GM12875 (cell line): Measurements from ENCODE around the gene CCDC120.

Experiments
- H3K4me3 ChIP-seq: one replicate; pipeline ENCODE4 v1.5.1; 2011; ENCODE audit warnings: low read depth, low read length, control low read depth
- CTCF ChIP-seq: IDR thresholded peaks from 2 replicates; pipeline ENCODE4 v1.5.1; 2011; ENCODE audit warnings: low read depth, mild to moderate bottlenecking, control low read depth, inconsistent platforms, low read length, moderate library complexity, borderline replicate concordance; ENCODE audit not compliant: insufficient read depth

CCDC120 gene

GRCh38 chrX:49101629-49101984 is 42.8 kb downstream of the CCDC120 start:
- H3K4me3 ChIP-seq: peak overlapping the region; percentile 70
- no peak for TF ChIP-seq CTCF

GRCh38 chrX:49102190-49102589 is 43.4 kb downstream of the CCDC120 start:
- no peak overlapping the region for H3K4me3 ChIP-seq
- no peak for TF ChIP-seq CTCF

GRCh38 chrX:49103637-49104036 is 44.8 kb downstream of the CCDC120 start:
- TF ChIP-seq CTCF: no peak
- H3K4me3 ChIP-seq: no peak overlapping the region

GRCh38 chrX:49106296-49106695 is 47.5 kb downstream of the CCDC120 start:
- TF ChIP-seq CTCF: no peak
- no peak overlapping the region for H3K4me3 ChIP-seq

GRCh38 chrX:49106930-49107329 is 48.1 kb downstream of the CCDC120 start:
- peak; percentile 28; the same call in 1 of the 2 replicates for TF ChIP-seq CTCF
- H3K4me3 ChIP-seq: no peak overlapping the region

GRCh38 chrX:49108641-49109040 is 49.8 kb downstream of the CCDC120 start:
- no peak for TF ChIP-seq CTCF

GRCh38 chrX:49110417-49110816 is 51.6 kb downstream of the CCDC120 start:
- no peak for TF ChIP-seq CTCF
- H3K4me3 ChIP-seq: no peak overlapping the region

More at GRCh38 chrX:49108641-49109040, 49.8 kb downstream of the CCDC120 start:
- no peak overlapping the region for H3K4me3 ChIP-seq
